Measurements from ENCODE around the gene FNDC3B. TPM values are rescaled to one million over a fixed set of nuclear protein-coding genes. Genes with fewer than 3 reads are reported as not detected.

FNDC3B gene
- total and polyA plus RNA-seq, 3 donors from 2014 or later: 24.2 to 63.5 (median 57.7) TPM

DNA sequence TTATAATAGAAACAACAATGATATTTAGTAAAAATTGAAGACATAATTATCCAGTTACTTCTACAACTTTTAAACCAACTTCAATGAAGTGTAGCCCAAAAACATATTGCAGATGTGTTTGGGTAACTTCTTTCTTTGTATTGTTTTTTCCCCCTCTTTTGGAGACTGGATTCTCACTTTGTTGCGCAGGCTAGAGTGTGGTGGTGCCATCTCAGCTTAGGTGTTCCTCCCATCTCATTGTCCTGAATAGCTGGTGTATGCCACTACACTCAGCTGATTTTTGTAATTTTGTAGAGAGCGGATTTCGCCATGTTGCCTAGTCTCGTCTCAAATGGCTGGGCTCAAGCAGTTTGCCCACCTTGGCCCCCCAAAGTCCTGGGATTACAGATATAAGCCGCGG, 148.1 kb downstream of the FNDC3B start:
- intact Hi-C loops (cut with DNase I; ENCODE audit: low total_unique reads): no loop called here
- WGBS, 2 donors: 94 to 96% methylated on average over 6 of the region's 6 CpGs
- H3K4me1 ChIP-seq: peaks cover 2% of the 10 kb centered on the region

DNA sequence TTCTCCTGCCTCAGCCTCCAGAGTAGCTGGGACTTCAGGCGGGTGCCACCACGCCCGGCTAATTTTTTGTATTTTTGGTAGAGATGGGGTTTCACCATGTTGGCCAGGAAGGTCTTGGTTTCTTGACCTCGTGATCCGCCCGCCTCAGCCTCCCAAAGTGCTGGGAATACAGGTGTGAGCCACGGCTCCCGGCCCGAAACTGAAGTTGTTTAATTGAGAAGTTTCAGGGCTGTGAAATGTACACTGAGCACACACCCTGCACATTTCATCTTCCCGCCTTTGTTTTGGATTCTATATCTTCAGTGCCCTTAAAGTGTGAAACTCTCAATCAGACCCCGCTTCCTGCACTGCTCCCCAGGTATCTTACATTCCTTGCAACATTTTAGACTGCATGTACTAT, 149.1 kb downstream of the FNDC3B start:
- no peaks in the 10 kb centered on the region for H3K27me3 ChIP-seq
- no peaks in the 10 kb centered on the region for H3K9me3 ChIP-seq
- H3K36me3 ChIP-seq (ENCODE audit: low read depth, missing control alignments): no peaks in the 10 kb centered on the region
- 92 to 95% methylated on average over 11 of the region's 11 CpGs for WGBS, 2 donors
- H3K4me3 ChIP-seq: no peak overlapping the region
- TF ChIP-seq POLR2A (IDR thresholded peaks at IDR 0.05) (no peak), CTCF (IDR thresholded peaks at IDR 0.05) (no peak)
- no peaks in the 10 kb centered on the region for H3K4me1 ChIP-seq
- no peak overlapping the region for H3K27ac ChIP-seq
- no peak for DNase-seq
- intact Hi-C loops (cut with DNase I; ENCODE audit: low total_unique reads): no loop called here

More for the DNA sequence above, 148.1 kb downstream of the FNDC3B start:
- TF ChIP-seq CTCF (IDR thresholded peaks at IDR 0.05) (no peak), POLR2A (IDR thresholded peaks at IDR 0.05) (no peak)
- DNase-seq: no peak
- Histone ChIP-seq H3K4me3 (no peak overlapping the region), H3K9me3 (no peaks in the 10 kb centered on the region), H3K27ac (no peak overlapping the region), H3K36me3 (ENCODE audit: low read depth, missing control alignments) (no peaks in the 10 kb centered on the region), H3K27me3 (no peaks in the 10 kb centered on the region)

GRCh38 chr3:172189213-172189612, 149.8 kb downstream of the FNDC3B start:
- no peaks in the 10 kb centered on the region for H3K4me1 ChIP-seq
- no peak overlapping the region for H3K4me3 ChIP-seq
- DNase-seq: no peak
- no peaks in the 10 kb centered on the region for H3K27me3 ChIP-seq
- 91 to 92% methylated on average over 2 of the region's 2 CpGs for WGBS, 2 donors
- no peak overlapping the region for H3K27ac ChIP-seq
- intact Hi-C loops (cut with DNase I; ENCODE audit: low total_unique reads): no loop called here
- no peaks in the 10 kb centered on the region for H3K9me3 ChIP-seq
- TF ChIP-seq POLR2A (IDR thresholded peaks at IDR 0.05) (no peak), CTCF (IDR thresholded peaks at IDR 0.05) (no peak)
- H3K36me3 ChIP-seq (ENCODE audit: low read depth, missing control alignments): no peaks in the 10 kb centered on the region

DNA sequence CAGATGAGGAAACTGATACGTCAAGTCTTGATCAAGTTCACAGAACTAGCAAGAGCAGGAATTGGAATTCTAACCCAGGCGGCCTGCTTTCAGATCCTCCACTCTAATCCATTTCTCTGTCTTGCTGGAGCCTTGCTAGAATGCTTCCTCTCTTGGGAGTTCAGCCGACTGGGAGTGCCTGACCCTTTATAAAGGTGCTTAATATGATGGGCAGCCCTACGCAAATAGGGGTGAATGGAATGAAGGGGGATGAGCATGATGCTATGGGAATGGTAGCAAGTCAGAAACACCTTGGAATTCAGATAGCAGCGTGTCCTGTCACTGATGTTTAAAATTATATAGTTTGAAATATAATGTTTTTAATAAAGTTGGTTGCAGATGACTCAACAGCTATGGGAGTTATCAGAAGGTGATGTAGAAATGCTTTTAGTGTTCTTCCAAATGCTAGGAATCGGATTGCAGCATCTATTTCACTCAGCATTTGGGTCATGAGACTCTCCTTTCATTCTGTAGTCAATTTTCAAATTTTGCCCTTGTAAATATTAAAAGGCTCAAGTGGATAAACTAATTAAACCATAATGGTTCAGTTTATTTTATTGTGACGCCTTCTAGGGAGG, 150.7 kb downstream of the FNDC3B start:
- DNase-seq: no peak
- intact Hi-C loops (cut with DNase I; ENCODE audit: low total_unique reads): no loop called here
- Histone ChIP-seq H3K27ac (no peak overlapping the region), H3K27me3 (no peaks in the 10 kb centered on the region), H3K4me3 (no peak overlapping the region), H3K36me3 (ENCODE audit: low read depth, missing control alignments) (no peaks in the 10 kb centered on the region), H3K9me3 (no peaks in the 10 kb centered on the region), H3K4me1 (peaks cover 3% of the 10 kb centered on the region)
- 81 to 82% methylated on average over 7 of the region's 7 CpGs for WGBS, 2 donors
- TF ChIP-seq POLR2A (IDR thresholded peaks at IDR 0.05) (no peak), CTCF (IDR thresholded peaks at IDR 0.05) (no peak)

DNA sequence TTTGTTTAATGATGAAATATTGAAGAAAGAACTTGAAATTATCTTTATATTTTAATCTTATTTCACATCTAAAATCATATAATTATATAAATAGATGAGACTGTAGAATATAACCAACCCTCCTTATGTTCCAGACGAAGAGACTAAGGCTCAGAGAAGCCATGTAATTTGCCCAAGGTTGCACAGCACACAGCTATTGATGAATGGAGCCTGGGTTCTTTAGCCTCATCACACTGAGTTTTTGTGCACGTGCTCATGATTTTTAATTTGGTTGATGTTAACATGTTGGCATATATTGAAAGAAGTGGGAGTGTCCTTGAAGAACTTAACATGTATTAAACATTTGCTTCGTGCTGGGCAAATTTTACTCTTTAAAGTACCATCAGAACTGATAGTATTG, 151.6 kb downstream of the FNDC3B start:
- intact Hi-C loops (cut with DNase I; ENCODE audit: low total_unique reads): no loop called here
- H3K4me3 ChIP-seq: no peak overlapping the region
- no peaks in the 10 kb centered on the region for H3K27me3 ChIP-seq
- H3K36me3 ChIP-seq (ENCODE audit: low read depth, missing control alignments): no peaks in the 10 kb centered on the region
- H3K9me3 ChIP-seq: no peaks in the 10 kb centered on the region
- WGBS, 2 donors: 90 to 91% methylated on average over 3 of the region's 3 CpGs
- peaks cover 6% of the 10 kb centered on the region for H3K4me1 ChIP-seq
- no peak for TF ChIP-seq POLR2A (IDR thresholded peaks at IDR 0.05)
- no peak for TF ChIP-seq CTCF (IDR thresholded peaks at IDR 0.05)
- no peak overlapping the region for H3K27ac ChIP-seq
- DNase-seq: no peak

Data from testis (tissue), 3 donors.